Globus pallidus (tissue), 1 donor: ENCODE measurements around the gene ZNF260.
"Not testable (repeated sequence)": the region's sequence is repeated elsewhere in the genome, so short reads cannot be mapped to it uniquely, and the experiment has no call there.

ENCODE experiments used
- DNase-seq: peaks from one replicate; pipeline ENCODE4 v3.0.0-alpha.2; 2015; ENCODE audit warnings: low spot score

Gene ZNF260

GRCh38 chr19:36528194-36528920, at the start of gene ZNF260:
Gene ZNF260 (minus strand): TSS chr19:36528271. CDS start chr19:36515238, 13,033 bp downstream.
- peak; percentile 99 for DNase-seq

GRCh38 chr19:36577271-36577996, 49.4 kb upstream of the ZNF260 start:
- DNase-seq: no peak

GRCh38 chr19:36574741-36575140, 46.7 kb upstream of the ZNF260 start:
- DNase-seq: no peak

GRCh38 chr19:36573895-36574720, 46.0 kb upstream of the ZNF260 start:
- DNase-seq: peak; percentile 1

GRCh38 chr19:36573020-36573894, 45.2 kb upstream of the ZNF260 start, which contains the start of gene ZNF529:
Gene ZNF529 (minus strand): TSS chr19:36573292. CDS start chr19:36572346, 946 bp downstream.
- peak; percentile 88 for DNase-seq

- no peak for DNase-seq
These were observed 44.5 kb upstream of the ZNF260 start for GRCh38 chr19:36572593-36573019.

- no peak for DNase-seq
These were observed 36.3 kb upstream of the ZNF260 start for GRCh38 chr19:36564391-36564790.

- no peak for DNase-seq
These were observed 19.1 kb upstream of the ZNF260 start for GRCh38 chr19:36547001-36547732.

GRCh38 chr19:36528921-36529518, 949 bp upstream of the ZNF260 start:
- no peak for DNase-seq

- DNase-seq: no peak
These were observed 238 bp downstream of the ZNF260 start for GRCh38 chr19:36527873-36528193.

GRCh38 chr19:36527341-36527740, 730 bp downstream of the ZNF260 start:
- no peak for DNase-seq

- no peak for DNase-seq
These were observed 1.5 kb downstream of the ZNF260 start for GRCh38 chr19:36526581-36526980.

GRCh38 chr19:36524617-36525016, 3.5 kb downstream of the ZNF260 start:
- no peak for DNase-seq

GRCh38 chr19:36514012-36514612, 14.0 kb downstream of the ZNF260 start:
- no peak for DNase-seq

GRCh38 chr19:36508325-36508724, 19.7 kb downstream of the ZNF260 start:
- DNase-seq: no peak

- DNase-seq: no peak
These were observed 26.1 kb downstream of the ZNF260 start for GRCh38 chr19:36501973-36502372.

GRCh38 chr19:36497001-36497400, 31.1 kb downstream of the ZNF260 start:
- DNase-seq: no peak

- peak; percentile 68 for DNase-seq
These were observed 35.2 kb downstream of the ZNF260 start for GRCh38 chr19:36492689-36493453.

- DNase-seq: not testable (repeated sequence)
These were observed 37.2 kb downstream of the ZNF260 start for GRCh38 chr19:36490846-36491245.
